ENCODE measurements around the gene CCDC68. TPM values are rescaled to one million over a fixed set of nuclear protein-coding genes. Genes with fewer than 3 reads are reported as not detected.

Gene CCDC68
- total RNA-seq, 1 donor from 2014 or later = not detected

DNA sequence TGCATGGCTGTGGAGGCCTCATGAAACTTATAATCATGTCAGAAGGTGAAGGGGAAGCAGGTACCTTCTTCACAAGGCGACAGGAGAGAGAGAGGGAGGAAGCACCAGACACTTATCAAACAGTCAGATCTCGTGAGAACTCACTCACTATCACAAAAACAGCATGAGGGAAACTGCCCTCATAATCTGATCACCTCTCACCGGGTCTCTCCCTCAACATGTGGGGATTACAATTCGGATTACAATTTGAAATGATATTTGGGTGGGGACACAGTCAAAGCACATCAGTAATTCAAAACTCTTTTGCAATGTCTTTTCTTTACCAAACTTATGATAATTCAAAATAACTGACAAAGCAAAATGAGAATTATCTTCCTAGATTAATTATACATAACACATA lies 8.5 kb upstream of the CCDC68 start:
- Mint-ChIP-seq H3K4me3 (no peak overlapping the region), H3K27ac (no peak overlapping the region), H3K9me3 (peaks cover 8% of the 10 kb centered on the region), H3K27me3 (ENCODE audit: low read depth) (no peaks in the 10 kb centered on the region), H3K4me1 (no peaks in the 10 kb centered on the region), H3K36me3 (no peaks in the 10 kb centered on the region)
- TF ChIP-seq, protein P1, sequence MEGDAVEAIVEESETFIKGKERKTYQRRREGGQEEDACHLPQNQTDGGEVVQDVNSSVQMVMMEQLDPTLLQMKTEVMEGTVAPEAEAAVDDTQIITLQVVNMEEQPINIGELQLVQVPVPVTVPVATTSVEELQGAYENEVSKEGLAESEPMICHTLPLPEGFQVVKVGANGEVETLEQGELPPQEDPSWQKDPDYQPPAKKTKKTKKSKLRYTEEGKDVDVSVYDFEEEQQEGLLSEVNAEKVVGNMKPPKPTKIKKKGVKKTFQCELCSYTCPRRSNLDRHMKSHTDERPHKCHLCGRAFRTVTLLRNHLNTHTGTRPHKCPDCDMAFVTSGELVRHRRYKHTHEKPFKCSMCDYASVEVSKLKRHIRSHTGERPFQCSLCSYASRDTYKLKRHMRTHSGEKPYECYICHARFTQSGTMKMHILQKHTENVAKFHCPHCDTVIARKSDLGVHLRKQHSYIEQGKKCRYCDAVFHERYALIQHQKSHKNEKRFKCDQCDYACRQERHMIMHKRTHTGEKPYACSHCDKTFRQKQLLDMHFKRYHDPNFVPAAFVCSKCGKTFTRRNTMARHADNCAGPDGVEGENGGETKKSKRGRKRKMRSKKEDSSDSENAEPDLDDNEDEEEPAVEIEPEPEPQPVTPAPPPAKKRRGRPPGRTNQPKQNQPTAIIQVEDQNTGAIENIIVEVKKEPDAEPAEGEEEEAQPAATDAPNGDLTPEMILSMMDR (IDR thresholded peaks at IDR 0.05; ENCODE audit: unreplicated experiment) = no peak
- DNase-seq (ENCODE audit: low spot score in 2 of 2, unreplicated experiment in 2 of 2) = no peak

- H3K27ac Mint-ChIP-seq = no peak overlapping the region
- no peaks in the 10 kb centered on the region for H3K4me1 Mint-ChIP-seq
- no peaks in the 10 kb centered on the region for H3K27me3 Mint-ChIP-seq (ENCODE audit: low read depth)
- H3K4me3 Mint-ChIP-seq = no peak overlapping the region
- H3K36me3 Mint-ChIP-seq = no peaks in the 10 kb centered on the region
- DNase-seq (ENCODE audit: low spot score in 2 of 2, unreplicated experiment in 2 of 2) = no peak
- no peaks in the 10 kb centered on the region for H3K9me3 Mint-ChIP-seq
- TF ChIP-seq, protein P1 (IDR thresholded peaks at IDR 0.05; ENCODE audit: unreplicated experiment) = no peak
Measured at GRCh38 chr18:54964741-54965140, 5.5 kb upstream of the CCDC68 start.

- DNase-seq (ENCODE audit: low spot score in 2 of 2, unreplicated experiment in 2 of 2) = no peak
- Mint-ChIP-seq H3K9me3 (no peaks in the 10 kb centered on the region), H3K4me3 (no peak overlapping the region), H3K4me1 (peaks cover 5% of the 10 kb centered on the region), H3K27ac (no peak overlapping the region), H3K27me3 (ENCODE audit: low read depth) (no peaks in the 10 kb centered on the region), H3K36me3 (no peaks in the 10 kb centered on the region)
- TF ChIP-seq, protein P1 (IDR thresholded peaks at IDR 0.05; ENCODE audit: unreplicated experiment) = no peak
Measured at GRCh38 chr18:54962919-54963645, 3.8 kb upstream of the CCDC68 start.

DNA sequence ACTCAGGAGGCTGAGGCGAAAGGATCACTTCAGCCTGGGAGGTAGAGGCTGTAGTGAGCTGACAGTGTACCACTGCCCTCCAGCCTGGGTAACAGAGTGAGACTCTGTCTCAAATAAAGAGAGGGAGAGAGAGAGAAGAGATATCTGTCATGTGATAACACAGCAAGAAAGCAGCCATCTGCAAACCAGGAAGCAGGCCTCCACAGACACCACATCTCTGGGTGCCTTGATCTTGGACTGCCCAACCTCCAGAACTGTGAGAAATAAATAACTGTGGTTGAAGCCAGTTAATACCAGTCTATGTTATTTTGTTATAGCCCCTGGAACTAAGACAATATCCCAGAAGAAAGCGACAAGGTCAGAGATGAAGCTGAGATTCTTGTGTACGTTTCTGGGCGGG lies 2.6 kb upstream of the CCDC68 start:
- no peaks in the 10 kb centered on the region for H3K27me3 Mint-ChIP-seq (ENCODE audit: low read depth)
- no peak overlapping the region for H3K27ac Mint-ChIP-seq
- H3K4me3 Mint-ChIP-seq = no peak overlapping the region
- no peaks in the 10 kb centered on the region for H3K9me3 Mint-ChIP-seq
- no peak for DNase-seq (ENCODE audit: low spot score in 2 of 2, unreplicated experiment in 2 of 2)
- H3K36me3 Mint-ChIP-seq = no peaks in the 10 kb centered on the region
- TF ChIP-seq, protein P1 (IDR thresholded peaks at IDR 0.05; ENCODE audit: unreplicated experiment) = no peak
- H3K4me1 Mint-ChIP-seq = peaks cover 10% of the 10 kb centered on the region

DNA sequence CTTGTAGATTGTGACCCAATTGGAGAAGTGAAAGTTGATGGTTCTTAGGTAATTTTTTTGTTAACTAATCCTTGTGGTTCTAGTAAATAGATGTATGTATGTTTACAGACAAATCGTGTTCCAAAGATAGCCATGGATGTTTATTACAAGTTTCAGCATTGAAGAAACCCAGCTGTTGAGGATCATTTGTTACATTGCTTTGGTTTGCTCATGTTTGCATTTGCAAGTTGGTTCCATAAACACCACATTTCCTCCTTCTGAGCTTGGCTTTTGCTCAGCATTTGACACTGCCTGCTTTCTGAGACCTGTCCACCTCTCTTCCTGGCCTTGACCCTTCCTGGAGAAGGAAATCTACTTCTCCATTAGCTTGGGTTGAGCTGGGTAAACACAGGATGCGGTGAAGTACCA lies 1.8 kb upstream of the CCDC68 start:
- no peak overlapping the region for H3K27ac Mint-ChIP-seq
- TF ChIP-seq, protein P1 (IDR thresholded peaks at IDR 0.05; ENCODE audit: unreplicated experiment) = no peak

More for the DNA sequence above, 1.8 kb upstream of the CCDC68 start:
- Mint-ChIP-seq H3K27me3 (ENCODE audit: low read depth) (no peaks in the 10 kb centered on the region), H3K36me3 (no peaks in the 10 kb centered on the region), H3K9me3 (no peaks in the 10 kb centered on the region), H3K4me3 (no peak overlapping the region), H3K4me1 (peaks cover 10% of the 10 kb centered on the region)
- no peak for DNase-seq (ENCODE audit: low spot score in 2 of 2, unreplicated experiment in 2 of 2)
